A549 (cell line): ENCODE data around the gene SART1. TPM values are rescaled to one million over a fixed set of nuclear protein-coding genes. Genes with fewer than 3 reads are reported as not detected.

Source experiments
- ATAC-seq, 2 experiments: fragments of 200-7000 bp in 1 of 2; fragments of >200 bp in 1 of 2; cut with Nextera tagmentation in 1 of 2; cut with Tn5 transposase in 1 of 2; 3 replicates each; pipeline versions ENCODE4 v1.8.0 to v1.9.1; 2018 to 2020; ENCODE audit warnings: mild to moderate bottlenecking in 1 of 2, moderate library complexity in 1 of 2
- CTCF ChIA-PET: fragments of 300-600 bp; sonication (Branson Sonifier 250); formaldehyde crosslinking; extraction: SDS; loops from one replicate; lab custom pipeline; 2021; ENCODE audit warnings: antibody characterized with exemption, inconsistent platforms; lab: Yijun Ruan, JAX
- POLR2A ChIA-PET: fragments of 350-600 bp; formaldehyde crosslinking; extraction: SDS; loops from one replicate; lab custom pipeline; 2021; ENCODE audit warnings: antibody characterized with exemption, inconsistent platforms; lab: Yijun Ruan, JAX
- DNase-seq, 2 experiments: peaks; one replicate each; pipeline versions ENCODE4 v3.0.0 to v3.0.0-alpha.2; 2011 to 2016; ENCODE audit warnings: low read depth in 1 of 2, low spot score in 1 of 2
- FAIRE-seq: peaks from 2 replicates; lab custom pipeline; 2011; peaks lifted over from hg19 to GRCh38; lab: Jason Lieb, UNC
- H3K27ac ChIP-seq, 2 experiments: fragments of >200 bp; sonication (Bioruptor Twin); formaldehyde crosslinking; 3 replicates each; pipeline ENCODE4 v1.5.1; 2016 to 2017
- H3K4me1 ChIP-seq: fragments of >200 bp; sonication (Bioruptor Twin); formaldehyde crosslinking; 3 replicates; pipeline ENCODE4 v1.6.1; 2016
- H3K4me2 ChIP-seq: fragments of >200 bp; sonication (Bioruptor Twin); formaldehyde crosslinking; 3 replicates; pipeline ENCODE4 v1.6.1; 2016
- H3K4me3 ChIP-seq: fragments of >200 bp; sonication (Bioruptor Twin); formaldehyde crosslinking; 3 replicates; pipeline ENCODE4 v1.5.1; 2016
- H3K9me3 ChIP-seq: fragments of >200 bp; sonication (Bioruptor Twin); formaldehyde crosslinking; 3 replicates; pipeline ENCODE4 v1.6.1; 2016
- CBX8 ChIP-seq: fragments of 200-600 bp; sonication (generic); IDR thresholded peaks from 2 replicates; pipeline ENCODE4 v1.6.1; 2016
- CEBPB ChIP-seq, 2 experiments: fragments of >200 bp in 1 of 2; sonication (Bioruptor Twin) in 1 of 2; formaldehyde crosslinking in 1 of 2; IDR thresholded peaks; 2 replicates each; pipeline ENCODE4 v1.6.1; 2012 to 2016
- CHD4 ChIP-seq: fragments of 200-600 bp; sonication (generic); IDR thresholded peaks from 2 replicates; pipeline ENCODE4 v1.6.1; 2016; ENCODE audit warnings: antibody characterized with exemption, mild to moderate bottlenecking, borderline replicate concordance
- CTCF ChIP-seq: fragments of >200 bp; sonication (Bioruptor Twin); formaldehyde crosslinking; IDR thresholded peaks from 3 replicates; pipeline ENCODE4 v1.5.1; 2016
- EHF ChIP-seq: fragments of 250-450 bp; sonication (Bioruptor Pico); IDR thresholded peaks from 2 replicates; pipeline ENCODE4 v1.5.0; 2020; ENCODE audit warnings: mild to moderate bottlenecking
- EHMT2 ChIP-seq: fragments of 200-600 bp; sonication (generic); IDR thresholded peaks from 2 replicates; pipeline ENCODE4 v1.6.1; 2016; ENCODE audit warnings: antibody characterized with exemption, low read depth, mild to moderate bottlenecking, moderate library complexity
- ELK1 ChIP-seq: fragments of 150-350 bp; IDR thresholded peaks from 2 replicates; pipeline ENCODE4 v1.6.1; 2014; ENCODE audit warnings: low read depth, mild to moderate bottlenecking, low read length
- ESRRA ChIP-seq: fragments of 150-350 bp; IDR thresholded peaks from 2 replicates; pipeline ENCODE4 v1.6.1; 2014; ENCODE audit warnings: mild to moderate bottlenecking, low read length, borderline replicate concordance
- FOSB ChIP-seq: fragments of 250-450 bp; sonication (Bioruptor Pico); IDR thresholded peaks from 2 replicates; pipeline ENCODE4 v1.5.0; 2020; ENCODE audit warnings: mild to moderate bottlenecking, moderate library complexity
- FOXS1 ChIP-seq: fragments of 250-450 bp; sonication (Bioruptor Pico); IDR thresholded peaks from 2 replicates; pipeline ENCODE4 v1.5.0; 2020; ENCODE audit warnings: mild to moderate bottlenecking, moderate library complexity
- HDAC2 ChIP-seq: fragments of 200-600 bp; sonication (generic); IDR thresholded peaks from 2 replicates; pipeline ENCODE4 v1.6.1; 2016
- HES2 ChIP-seq: fragments of >200 bp; sonication (Bioruptor Twin); formaldehyde crosslinking; IDR thresholded peaks from 2 replicates; pipeline ENCODE4 v1.6.1; 2016
- HEYL ChIP-seq: fragments of 250-450 bp; sonication (Bioruptor Pico); IDR thresholded peaks from 2 replicates; pipeline ENCODE4 v1.8.0; 2021; ENCODE audit warnings: mild to moderate bottlenecking, moderate library complexity
- HMGXB4 ChIP-seq: fragments of 250-450 bp; sonication (Bioruptor Pico); IDR thresholded peaks from 2 replicates; pipeline ENCODE4 v1.5.0; 2021; ENCODE audit warnings: mild to moderate bottlenecking, moderate library complexity, borderline replicate concordance
- HOXA7 ChIP-seq: fragments of 250-450 bp; sonication (Bioruptor Pico); IDR thresholded peaks from 2 replicates; pipeline ENCODE4 v1.5.0; 2020; ENCODE audit warnings: mild to moderate bottlenecking, moderate library complexity
- HOXB13 ChIP-seq: fragments of 250-450 bp; sonication (Bioruptor Pico); IDR thresholded peaks from 2 replicates; pipeline ENCODE4 v1.5.0; 2020; ENCODE audit warnings: low read depth, mild to moderate bottlenecking, moderate library complexity
- JUN ChIP-seq, 2 experiments: fragments of >200 bp; sonication (Bioruptor Twin); formaldehyde crosslinking; IDR thresholded peaks; 2 replicates in 1 of 2; 3 replicates in 1 of 2; pipeline ENCODE4 v1.6.1; 2016 to 2017
- JUNB ChIP-seq: fragments of >200 bp; sonication (Bioruptor Twin); formaldehyde crosslinking; IDR thresholded peaks from 2 replicates; pipeline ENCODE4 v1.6.1; 2016
- KDM1A ChIP-seq: fragments of 200-600 bp; sonication (generic); IDR thresholded peaks from 2 replicates; pipeline ENCODE4 v1.6.1; 2016; ENCODE audit warnings: low read depth, mild to moderate bottlenecking
- KDM5A ChIP-seq: fragments of 200-600 bp; sonication (generic); IDR thresholded peaks from 2 replicates; pipeline ENCODE4 v1.6.1; 2016; ENCODE audit warnings: antibody characterized with exemption, mild to moderate bottlenecking
- MAX ChIP-seq: IDR thresholded peaks from 2 replicates; pipeline ENCODE4 v1.6.1; 2012
- NFE2L2 ChIP-seq: fragments of 150-350 bp; conservative IDR thresholded peaks from 2 replicates; pipeline ENCODE4 v1.6.1; 2014; ENCODE audit warnings: low read length
- NR3C1 ChIP-seq: fragments of >200 bp; sonication (Bioruptor Twin); formaldehyde crosslinking; IDR thresholded peaks from 3 replicates; pipeline ENCODE4 v1.6.1; 2017
- PHF8 ChIP-seq: fragments of 200-600 bp; sonication (generic); IDR thresholded peaks from 2 replicates; pipeline ENCODE4 v1.6.1; 2016; ENCODE audit warnings: low read depth, mild to moderate bottlenecking, antibody characterized with exemption, moderate library complexity, borderline replicate concordance
- RAD21 ChIP-seq, 2 experiments: fragments of >200 bp in 1 of 2; sonication (Bioruptor Twin) in 1 of 2; formaldehyde crosslinking in 1 of 2; IDR thresholded peaks in 1 of 2; conservative IDR thresholded peaks in 1 of 2; 2 replicates in 1 of 2; 3 replicates in 1 of 2; pipeline ENCODE4 v1.6.1; 2012 to 2018; ENCODE audit warnings: inconsistent platforms in 1 of 2
- RARB ChIP-seq: fragments of 250-450 bp; sonication (Bioruptor Pico); IDR thresholded peaks from 2 replicates; pipeline ENCODE4 v1.8.0; 2021; ENCODE audit warnings: mild to moderate bottlenecking, moderate library complexity
- SREBF2 ChIP-seq: fragments of 450-650 bp; IDR thresholded peaks from 2 replicates; pipeline ENCODE4 v1.6.1; 2014; ENCODE audit warnings: mild to moderate bottlenecking, moderate library complexity
- ZFP36 ChIP-seq: fragments of 450-650 bp; IDR thresholded peaks from 2 replicates; pipeline ENCODE4 v1.6.1; 2014; ENCODE audit warnings: borderline replicate concordance; ENCODE audit not compliant: partially characterized antibody
- ZNF302 ChIP-seq: fragments of 250-450 bp; sonication (Bioruptor Pico); IDR thresholded peaks from 2 replicates; pipeline ENCODE4 v1.9.0; 2021; ENCODE audit warnings: inconsistent platforms, mild to moderate bottlenecking, moderate library complexity
- ZSCAN20 ChIP-seq: fragments of 250-450 bp; sonication (Bioruptor Pico); IDR thresholded peaks from 2 replicates; pipeline ENCODE4 v1.8.0; 2022; ENCODE audit warnings: mild to moderate bottlenecking, moderate library complexity
- WGBS: methylation state at CpG from one replicate; pipeline ENCODE4 v1.1.6; 2017; ENCODE audit errors: missing lambda C conversion rate; 5-methylcytosine and 5-hydroxymethylcytosine counted together
- polyA plus RNA-seq, 4 experiments: library from polyadenylated mRNA; depleted of rRNA in 3 of 4; stranded (reverse); fragments of >200 nt; fragmentation: RNase III in 1 of 4; extraction: RNeasy Plus Mini Kit Qiagen cat#74134 plus additional on column Dnase treatment in 1 of 4; gene quantifications; 2 replicates in 3 of 4; 3 replicates in 1 of 4; pipeline ENCODE4 v1.2.3, GENCODE V29; 2011 to 2017

The SART1 gene
- polyA plus RNA-seq, 2 of the 4 experiments (the other 2 are of a cell fraction) = 22.0 to 53.8 TPM

- H3K27ac ChIP-seq = peak overlapping the region in 1 of 2 experiments; percentile 48; a peak in 2 of 6 replicates
- TF ChIP-seq CTCF = no peak
- no peak for TF ChIP-seq FOSB (CRISPR knock-in tag)
- no peak for TF ChIP-seq NR3C1
- TF ChIP-seq HOXB13 = no peak
- no peak for TF ChIP-seq ZSCAN20 (CRISPR knock-in tag)
- no peak for TF ChIP-seq ESRRA
- no peak for TF ChIP-seq ZFP36
- TF ChIP-seq CHD4 = no peak
- TF ChIP-seq HOXA7 (CRISPR knock-in tag) = no peak
- TF ChIP-seq JUN (IDR thresholded peaks at IDR 0.05) = no peak
- TF ChIP-seq PHF8 = no peak
- no peak for TF ChIP-seq HEYL (CRISPR knock-in tag)
- TF ChIP-seq NFE2L2 = no peak
- no peak for TF ChIP-seq ZNF302 (CRISPR knock-in tag)
- TF ChIP-seq CBX8 = no peak
- TF ChIP-seq KDM1A = no peak
- no peak for TF ChIP-seq KDM5A
- no peak for TF ChIP-seq HDAC2
- no peak for TF ChIP-seq EHF (CRISPR knock-in tag)
- no peak for TF ChIP-seq CEBPB (IDR thresholded peaks at IDR 0.05)
- TF ChIP-seq, all 56 proteins: peak for 0
- Histone ChIP-seq H3K9me3 (no peaks in the 10 kb centered on the region), H3K4me3 (no peak overlapping the region), H3K4me1 (peaks cover 18% of the 10 kb centered on the region), H3K4me2 (no peak overlapping the region)
- 87% methylated on average over 16 of the region's 18 CpGs for WGBS
- ChIA-PET CTCF (interaction anchor here (0.6 to 1.4 kb wide), 6 partner anchors 21 to 131 kb away, joined by 3 to 4 read pairs (median 3); no protein-coding TSS in a partner anchor), POLR2A (no interaction called here)
- DNase-seq = no peak
- ATAC-seq = no peak; a peak in 1 of 6 replicates
- FAIRE-seq = no peak
Measured at GRCh38 chr11:66015936-66016792, 54.6 kb downstream of the SART1 start.

GRCh38 chr11:66016793-66017177 lies 55.3 kb downstream of the SART1 start:
- DNase-seq (no peak), ATAC-seq (no peak), FAIRE-seq (no peak)
- Histone ChIP-seq H3K4me2 (no peak overlapping the region), H3K4me3 (no peak overlapping the region), H3K4me1 (peaks cover 24% of the 10 kb centered on the region), H3K27ac (no peak overlapping the region), H3K9me3 (no peaks in the 10 kb centered on the region)
- ChIA-PET CTCF (interaction anchor here (0.9 kb wide), 1 partner anchor 52 kb away, joined by 4 read pairs; no protein-coding TSS in a partner anchor), POLR2A (no interaction called here)
- TF ChIP-seq SREBF2 = no peak
- no peak for TF ChIP-seq JUNB
- no peak for TF ChIP-seq FOXS1 (CRISPR knock-in tag)
- no peak for TF ChIP-seq HOXA7 (CRISPR knock-in tag)
- TF ChIP-seq RAD21 (conservative IDR thresholded peaks at IDR 0.05 in 1 of 2, IDR thresholded peaks at IDR 0.05 in 1 of 2) = no peak
- TF ChIP-seq HMGXB4 (CRISPR knock-in tag) = no peak
- TF ChIP-seq NFE2L2 = no peak
- TF ChIP-seq HES2 = no peak
- no peak for TF ChIP-seq MAX
- no peak for TF ChIP-seq RARB (CRISPR knock-in tag)
- no peak for TF ChIP-seq ELK1
- no peak for TF ChIP-seq CTCF
- no peak for TF ChIP-seq HOXB13
- no peak for TF ChIP-seq EHMT2
- TF ChIP-seq CHD4 = no peak
- WGBS = 82% methylated on average over 10 of the region's 10 CpGs
